ENCODE measurements around the gene AK3.
"Not testable (repeated sequence)": the region's sequence is repeated elsewhere in the genome, so short reads cannot be mapped to it uniquely, and the experiment has no call there.

The AK3 gene

DNA sequence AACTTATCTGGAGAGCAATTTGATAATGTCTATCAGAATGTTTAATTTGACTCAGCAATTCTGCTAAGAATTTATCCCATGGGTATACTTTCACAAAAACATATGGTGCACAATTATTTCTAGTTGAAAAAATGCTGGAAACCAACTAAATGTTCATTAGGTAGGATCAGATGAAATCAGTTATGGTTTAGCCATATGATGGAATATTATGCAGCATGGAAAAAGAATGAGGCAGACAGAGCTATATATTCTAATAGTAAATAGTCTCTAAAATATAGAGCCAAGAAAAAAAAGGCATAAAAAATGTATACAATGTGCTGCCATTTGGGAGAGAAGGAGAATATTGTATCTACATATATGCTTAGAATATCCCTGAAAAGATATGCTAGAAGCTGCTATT is 71.1 kb downstream of the AK3 start:
- no peak for DNase-seq (ENCODE audit: low read depth in 1 of 2, low spot score in 1 of 2)

- DNase-seq (ENCODE audit: low read depth in 1 of 2, low spot score in 1 of 2), result no peak
These were observed 72.4 kb downstream of the AK3 start for GRCh38 chr9:4668604-4669003.

GRCh38 chr9:4667681-4668080 is 73.3 kb downstream of the AK3 start:
- no peak for DNase-seq (ENCODE audit: low read depth in 1 of 2, low spot score in 1 of 2)

DNA sequence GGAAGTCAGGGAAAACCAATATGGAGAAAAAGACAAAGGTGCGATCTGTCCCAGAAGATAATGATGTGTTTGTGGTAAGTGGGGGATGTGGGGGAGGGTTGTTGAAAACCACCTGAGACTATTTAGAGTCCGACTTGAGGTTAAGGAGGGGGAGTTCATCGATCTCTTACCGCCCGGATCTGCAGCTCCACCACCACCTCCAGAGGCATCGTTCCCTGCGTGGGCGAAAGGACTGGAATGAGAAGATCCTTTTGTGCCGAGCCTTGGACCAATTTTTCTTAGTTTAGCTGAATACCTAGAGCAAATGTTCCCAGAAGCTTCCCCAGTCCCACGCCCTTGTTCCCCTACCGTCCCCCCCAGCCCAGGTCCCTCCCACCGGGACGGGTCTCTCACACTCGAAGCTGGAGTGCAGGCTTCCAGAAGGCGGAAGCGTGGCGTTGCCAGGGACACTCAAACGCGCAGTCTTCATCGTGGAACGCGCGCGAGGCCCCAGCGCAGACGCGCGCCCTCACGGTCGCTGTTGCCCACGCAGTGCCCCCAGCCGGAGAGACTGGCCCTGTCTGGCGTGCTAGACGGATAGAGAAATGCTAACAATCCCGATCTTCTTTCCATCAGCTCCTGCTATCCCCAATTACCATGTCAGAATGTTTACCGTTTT is 74.8 kb downstream of the AK3 start, which contains the start of gene SPATA6L:
Gene SPATA6L (minus strand): TSS at position 439 of the 658 bp plus-strand sequence. CDS start 230 bp downstream, at position 209.
- DNase-seq (ENCODE audit: low read depth in 1 of 2, low spot score in 1 of 2), result peak; percentile 4 to 6

DNA sequence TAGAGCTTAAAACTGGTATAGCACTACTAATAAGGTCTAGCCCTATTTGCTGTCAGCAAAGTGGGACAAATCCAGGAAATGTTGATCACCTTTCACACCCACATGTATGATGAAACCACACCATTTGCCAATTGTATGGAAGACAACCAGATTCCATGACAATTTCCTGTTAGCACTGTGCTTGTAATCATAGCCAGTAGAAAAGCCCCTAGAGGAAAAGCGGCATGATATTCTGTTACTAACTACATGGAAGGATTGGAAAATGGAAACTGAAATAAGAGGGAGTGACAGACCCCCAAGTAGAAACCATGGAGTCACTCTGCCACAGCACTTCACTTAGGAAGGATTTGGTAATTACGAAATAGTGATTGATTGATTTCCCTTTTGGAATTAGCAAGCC is 75.6 kb downstream of the AK3 start:
- no peak for DNase-seq (ENCODE audit: low read depth in 1 of 2, low spot score in 1 of 2)

DNA sequence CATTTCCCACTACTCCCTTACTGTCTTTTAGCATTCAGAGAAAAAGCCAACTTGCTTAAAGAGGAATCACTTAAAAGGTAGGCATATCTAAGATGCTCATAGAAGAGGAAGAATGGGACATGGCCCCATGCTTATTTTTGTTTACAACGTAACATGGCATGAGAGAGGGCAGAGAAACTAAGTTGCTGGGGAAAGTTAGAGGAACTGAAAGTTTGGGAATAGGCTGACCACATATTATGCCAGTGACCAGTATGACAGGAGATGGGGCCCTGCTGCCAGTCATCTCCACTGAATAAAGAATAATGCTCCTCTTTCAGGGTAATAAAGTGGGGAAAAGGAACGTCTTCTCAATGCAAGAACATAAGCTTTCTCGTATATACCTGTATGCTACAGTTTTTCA is 77.0 kb downstream of the AK3 start:
- no peak for DNase-seq (ENCODE audit: low read depth in 1 of 2, low spot score in 1 of 2)

DNA sequence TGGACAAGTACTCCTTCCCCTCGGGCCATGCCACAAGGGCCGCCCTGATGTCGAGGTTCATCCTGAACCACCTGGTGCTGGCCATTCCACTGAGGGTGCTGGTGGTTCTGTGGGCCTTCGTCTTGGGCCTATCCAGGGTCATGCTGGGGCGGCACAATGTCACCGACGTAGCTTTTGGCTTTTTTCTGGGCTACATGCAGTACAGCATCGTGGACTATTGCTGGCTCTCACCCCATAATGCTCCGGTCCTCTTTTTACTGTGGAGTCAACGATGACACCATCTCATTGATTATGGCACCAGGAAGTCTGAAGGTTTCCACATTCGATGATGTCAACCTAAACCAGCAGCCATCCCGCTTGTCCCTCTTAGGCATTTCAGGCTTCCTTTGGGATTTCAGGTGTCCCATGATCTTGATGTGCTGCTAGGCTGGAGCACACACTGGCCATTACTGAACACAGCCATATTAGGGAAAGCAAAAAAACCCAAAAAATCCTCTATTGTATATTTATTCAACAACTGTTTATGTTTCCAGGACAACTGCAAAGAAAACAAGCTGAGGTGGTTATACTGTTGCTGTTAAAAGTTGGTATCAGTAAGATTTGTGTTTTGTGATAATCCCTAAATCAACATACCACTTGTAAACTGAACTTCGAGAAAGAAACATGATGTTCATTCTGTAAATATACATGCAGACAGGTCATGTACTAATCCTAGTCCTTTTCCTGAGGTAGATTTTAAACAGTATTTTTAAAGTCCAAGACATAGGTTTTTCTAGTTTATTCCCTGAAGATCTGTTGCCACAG is 77.8 kb downstream of the AK3 start:
- no peak for DNase-seq (ENCODE audit: low read depth in 1 of 2, low spot score in 1 of 2)

DNA sequence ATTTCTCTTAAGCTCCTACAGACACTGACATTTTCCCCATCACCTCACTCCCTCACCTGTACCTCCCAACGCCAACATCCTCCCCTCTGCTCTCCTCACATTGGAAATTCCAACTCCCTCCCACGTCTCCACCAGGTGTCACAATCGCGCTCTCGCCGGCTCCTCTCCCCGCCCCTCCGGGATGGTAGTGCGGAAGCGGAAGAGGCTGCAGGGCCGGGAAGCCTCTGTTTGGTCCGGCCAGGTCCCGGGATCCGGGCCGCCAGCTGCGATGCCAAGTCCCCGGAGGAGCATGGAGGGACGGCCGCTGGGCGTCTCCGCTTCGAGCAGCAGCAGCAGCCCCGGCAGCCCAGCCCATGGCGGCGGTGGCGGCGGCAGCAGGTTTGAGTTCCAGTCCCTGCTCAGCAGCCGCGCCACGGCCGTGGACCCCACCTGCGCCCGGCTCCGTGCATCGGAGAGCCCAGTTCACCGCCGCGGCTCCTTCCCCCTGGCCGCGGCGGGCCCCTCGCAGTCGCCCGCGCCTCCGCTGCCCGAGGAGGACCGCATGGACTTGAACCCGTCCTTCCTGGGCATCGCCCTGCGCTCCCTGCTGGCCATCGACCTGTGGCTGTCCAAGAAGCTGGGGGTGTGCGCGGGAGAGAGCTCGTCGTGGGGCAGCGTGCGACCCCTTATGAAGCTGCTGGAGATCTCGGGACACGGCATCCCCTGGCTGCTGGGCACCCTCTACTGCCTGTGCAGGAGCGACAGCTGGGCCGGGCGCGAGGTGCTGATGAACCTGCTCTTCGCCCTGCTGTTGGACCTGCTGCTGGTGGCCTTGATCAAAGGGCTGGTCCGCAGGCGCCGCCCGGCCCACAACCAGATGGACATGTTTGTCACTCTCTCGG is 78.7 kb downstream of the AK3 start, which contains the start of gene PLPP6:
Gene PLPP6 (plus strand): TSS at position 187 of the 881 bp plus-strand sequence. CDS start 82 bp downstream, at position 269.
- peak; percentile 50 to 67 for DNase-seq (ENCODE audit: low read depth in 1 of 2, low spot score in 1 of 2)

DNA sequence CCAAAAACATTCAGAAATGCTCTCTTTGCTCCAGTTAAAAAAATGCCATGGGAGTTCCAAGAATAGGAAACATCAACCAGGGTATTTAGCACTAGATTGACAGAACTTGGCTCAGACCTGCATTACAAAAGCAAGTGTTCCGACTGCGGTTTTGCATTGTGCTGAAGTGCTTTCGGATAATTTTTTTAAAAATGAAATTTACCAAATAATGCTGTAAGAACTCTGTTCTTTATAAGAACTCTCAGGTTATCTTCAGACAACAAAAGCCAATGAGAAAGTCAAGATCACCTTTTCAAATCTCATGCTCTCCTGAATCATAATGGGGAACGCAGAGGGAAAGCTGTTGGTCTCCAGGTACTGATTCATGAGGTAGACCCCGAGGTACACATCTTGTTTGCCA is 79.4 kb downstream of the AK3 start:
- no peak for DNase-seq (ENCODE audit: low read depth in 1 of 2, low spot score in 1 of 2)

- DNase-seq (ENCODE audit: low read depth in 1 of 2, low spot score in 1 of 2), result no peak
These were observed 79.8 kb downstream of the AK3 start for GRCh38 chr9:4661165-4661564.

DNA sequence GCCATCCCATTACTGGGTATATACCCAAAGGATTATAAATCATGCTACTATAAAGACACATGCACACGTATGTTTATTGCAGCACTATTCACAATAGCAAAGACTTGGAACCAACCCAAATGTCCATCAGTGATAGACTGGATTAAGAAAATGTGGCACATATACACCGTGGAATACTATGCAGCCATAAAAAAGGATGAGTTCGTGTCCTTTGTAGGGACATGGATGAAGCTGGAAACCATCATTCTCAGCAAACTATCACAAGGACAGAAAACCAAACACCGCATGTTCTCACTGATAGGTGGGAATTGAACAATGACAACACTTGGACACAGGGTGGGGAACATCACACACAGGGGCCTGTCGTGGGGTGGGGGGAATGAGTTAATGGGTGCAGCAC is 80.3 kb downstream of the AK3 start:
- not testable (repeated sequence) for DNase-seq (ENCODE audit: low read depth in 1 of 2, low spot score in 1 of 2)

Measured in activated T-helper 1 cell treated with anti-CD3 and anti-CD28 coated beads, Interleukin-2, amount 50 U/mL, for 16 hours (primary cell).